ENCODE results near the gene ERVW-1.
"Not testable (repeated sequence)": the region's sequence is repeated elsewhere in the genome, so short reads cannot be mapped to it uniquely, and the experiment has no call there.

ERVW-1 gene

DNA sequence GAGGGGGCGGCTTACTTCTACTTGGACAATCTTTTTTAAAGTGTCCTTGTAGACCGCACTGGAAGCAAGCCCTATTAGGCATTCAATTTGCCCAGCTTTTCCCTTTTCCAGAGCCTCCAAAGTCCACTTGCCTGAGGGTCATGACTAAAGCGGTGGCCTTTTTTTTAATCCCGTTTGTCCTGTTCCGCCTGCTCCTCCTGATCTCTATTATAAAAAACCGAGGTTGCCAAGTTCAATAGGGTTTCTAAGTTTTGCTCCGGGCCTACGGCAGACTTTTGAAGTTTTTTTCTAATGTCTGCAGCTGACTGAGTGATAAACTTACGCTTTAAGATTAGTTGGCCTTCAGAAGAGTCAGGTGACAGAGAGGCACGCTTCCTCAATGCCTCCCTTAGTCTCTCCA is 3.8 kb downstream of the ERVW-1 start:
- DNase-seq (ENCODE audit: low spot score) = not testable (repeated sequence)

DNA sequence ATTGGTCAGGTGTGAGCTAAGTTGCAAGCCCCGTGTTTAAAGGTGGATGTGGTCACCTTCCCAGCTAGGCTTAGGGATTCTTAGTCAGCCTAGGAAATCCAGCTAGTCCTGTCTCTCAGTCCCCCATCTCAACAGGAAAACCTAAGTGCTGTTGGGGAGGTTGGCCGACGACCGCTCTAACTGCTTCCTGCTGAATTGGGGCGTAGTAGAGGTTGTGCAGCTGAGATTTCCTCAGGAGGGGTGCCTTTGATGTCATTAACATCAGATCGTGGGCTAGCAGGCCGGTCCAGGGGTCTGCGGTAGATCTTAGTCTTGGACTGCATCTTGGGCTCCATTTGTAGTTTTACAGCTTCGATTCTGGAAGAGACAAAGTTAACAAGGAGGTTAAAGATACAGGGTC is 9.2 kb downstream of the ERVW-1 start:
- not testable (repeated sequence) for DNase-seq (ENCODE audit: low spot score)

DNA sequence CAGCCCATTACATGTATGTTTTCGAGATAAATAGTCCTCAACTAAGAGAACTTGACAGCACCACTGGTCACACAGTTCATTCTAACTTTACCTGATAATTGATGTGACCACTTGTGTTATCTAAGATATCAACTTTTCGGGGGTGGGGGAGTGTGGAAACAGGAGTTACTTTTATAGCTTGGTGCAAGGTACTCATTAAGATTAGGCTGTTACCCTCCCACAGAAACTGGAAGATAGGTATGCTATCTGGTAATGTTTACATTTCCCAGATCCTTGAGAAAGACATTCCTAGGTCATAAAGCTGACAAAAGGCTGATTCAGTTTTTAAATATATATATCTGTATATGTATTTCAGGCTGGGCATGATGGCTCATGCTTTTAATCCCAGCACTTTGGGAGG is 11.1 kb downstream of the ERVW-1 start:
- no peak for DNase-seq (ENCODE audit: low spot score)

DNA sequence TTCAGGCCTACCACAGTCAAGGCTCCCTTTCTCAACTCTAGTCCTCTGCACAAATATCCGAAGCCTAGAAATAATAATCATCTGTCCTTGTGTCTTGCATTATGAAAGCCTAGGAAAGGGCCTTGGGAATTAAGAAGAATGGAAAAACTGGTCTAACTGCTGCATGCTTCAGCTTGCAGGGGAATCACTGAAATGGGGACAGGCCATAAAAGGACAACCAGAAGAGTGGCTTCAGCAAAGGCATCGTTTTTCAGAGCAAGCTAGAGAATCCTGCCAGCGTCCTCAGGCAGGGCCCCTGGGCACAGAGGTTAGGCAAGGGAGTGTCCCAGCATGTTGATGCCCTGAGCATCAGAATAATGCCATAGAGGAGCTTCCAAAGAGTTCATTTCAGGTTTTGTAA is 13.2 kb downstream of the ERVW-1 start:
- no peak for DNase-seq (ENCODE audit: low spot score)

DNA sequence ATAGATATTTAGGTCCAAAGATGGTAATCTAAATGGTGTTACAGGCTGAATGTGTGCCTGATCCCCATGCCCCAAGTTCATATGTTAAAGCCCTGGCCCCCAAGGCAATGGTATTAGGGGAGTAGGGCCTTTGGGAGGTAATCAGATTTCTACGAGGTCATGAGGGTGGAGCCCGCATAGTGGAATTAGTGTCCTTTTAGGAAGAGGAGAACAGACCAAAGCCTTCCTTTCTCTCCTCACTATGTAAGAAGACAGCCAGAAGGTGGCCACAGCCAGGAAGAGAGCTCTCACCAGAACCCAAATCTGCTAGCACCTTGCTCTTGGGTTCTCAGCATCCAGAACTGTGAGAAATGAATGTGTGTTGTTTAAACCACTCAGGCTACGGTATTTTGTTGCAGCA is 15.2 kb downstream of the ERVW-1 start:
- no peak for DNase-seq (ENCODE audit: low spot score)

DNA sequence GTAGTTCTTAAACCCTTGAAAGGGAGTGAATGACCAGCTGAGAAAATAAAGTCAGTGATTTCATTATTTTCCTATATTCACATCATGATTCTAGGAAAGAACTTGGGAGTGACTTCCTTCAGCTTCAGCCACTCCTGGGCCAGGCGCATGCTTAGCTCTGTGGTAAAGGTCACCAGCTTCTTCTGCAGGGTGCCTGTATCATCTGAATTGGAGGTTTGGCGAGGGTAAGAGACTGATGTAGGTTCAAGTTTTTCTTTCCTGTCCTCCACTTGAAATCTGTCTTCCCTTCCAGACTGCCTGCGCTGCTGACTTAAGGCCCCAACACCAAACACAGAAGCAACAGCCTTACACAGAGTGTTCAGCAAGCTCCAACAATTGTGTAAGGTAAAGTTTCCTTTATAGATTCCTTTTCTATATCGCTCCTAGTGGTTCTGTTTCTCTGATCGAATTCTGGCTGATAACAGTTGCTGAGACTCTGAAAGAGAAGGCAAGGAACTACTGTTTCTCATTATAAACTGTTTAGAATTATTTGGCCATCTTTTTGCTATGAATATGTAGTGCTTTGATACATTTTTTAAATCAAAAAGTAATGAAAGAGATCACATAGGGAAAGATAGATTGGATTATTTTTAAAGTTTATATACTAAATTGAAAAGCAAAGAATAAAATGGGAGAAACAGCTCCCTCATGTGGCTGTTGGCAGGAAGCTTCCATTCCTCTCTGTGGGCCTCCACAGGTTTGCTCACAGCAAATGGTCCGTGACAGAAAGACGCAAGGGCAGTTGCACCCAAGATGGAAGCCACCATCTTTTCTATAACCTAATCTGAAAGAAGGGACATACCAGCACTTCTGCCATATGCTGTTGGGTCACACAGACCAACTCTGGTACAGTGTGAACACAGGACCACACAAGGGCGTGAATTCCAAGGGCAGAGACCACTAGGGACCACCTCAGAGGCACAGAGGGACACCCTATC is 16.4 kb downstream of the ERVW-1 start:
- peak; percentile 21 for DNase-seq (ENCODE audit: low spot score)

DNA sequence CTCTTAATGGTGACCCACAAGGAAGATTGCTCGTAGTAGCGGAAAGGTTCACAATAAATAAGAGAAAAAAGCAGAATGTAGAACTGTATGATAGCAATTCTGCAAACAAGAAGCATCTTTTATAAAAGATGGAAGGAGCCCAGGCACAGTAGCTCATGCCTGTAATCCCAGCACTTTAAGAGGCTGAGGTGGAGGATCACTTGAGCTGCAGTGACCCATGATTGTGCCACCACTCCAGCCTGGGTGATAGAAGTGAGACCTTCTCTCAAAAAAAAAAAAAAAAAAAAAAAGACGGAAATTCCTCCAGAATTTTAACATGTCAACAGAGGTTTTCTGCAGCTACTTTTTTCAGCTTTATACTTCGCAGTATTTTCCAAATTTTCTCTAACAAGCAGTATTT is 17.2 kb downstream of the ERVW-1 start:
- DNase-seq (ENCODE audit: low spot score) = no peak

DNA sequence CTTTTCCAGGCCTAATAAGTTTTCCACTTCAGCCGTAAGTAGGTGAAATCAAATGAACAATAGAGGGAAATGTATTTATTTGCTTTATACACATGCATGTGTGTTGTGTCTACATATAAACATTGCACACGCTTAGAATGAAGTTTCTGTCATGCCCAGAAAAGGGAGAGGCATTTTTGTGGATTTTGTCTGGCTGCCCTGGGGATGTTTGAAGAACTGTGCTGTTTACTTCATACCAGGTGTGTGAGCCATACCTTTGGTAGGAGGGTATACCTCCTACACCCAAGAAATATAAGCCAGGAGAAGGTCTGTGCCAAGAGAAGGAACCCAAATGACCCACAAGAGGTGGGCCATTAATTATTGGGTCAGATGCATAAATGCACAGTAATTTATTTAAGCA is 17.6 kb downstream of the ERVW-1 start:
- DNase-seq (ENCODE audit: low spot score) = no peak

DNA sequence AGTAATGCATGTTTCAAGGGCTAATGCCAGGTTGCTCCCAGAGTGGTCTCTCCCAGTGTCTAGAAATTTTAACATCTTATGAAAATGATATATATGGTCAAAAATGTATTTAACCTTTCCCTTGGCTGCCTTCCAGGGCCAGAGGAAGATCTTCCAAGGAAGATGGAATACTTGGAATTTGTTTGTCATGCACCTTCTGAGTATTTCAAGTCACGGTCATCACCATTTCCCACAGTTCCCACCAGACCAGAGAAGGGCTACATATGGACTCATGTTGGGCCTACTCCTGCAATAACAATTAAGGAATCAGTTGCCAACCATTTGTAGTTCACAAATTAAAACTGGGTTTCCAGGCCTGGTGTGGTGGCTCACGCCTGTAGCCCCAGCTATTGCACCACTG is 21.5 kb downstream of the ERVW-1 start:
- DNase-seq (ENCODE audit: low spot score) = no peak

DNA sequence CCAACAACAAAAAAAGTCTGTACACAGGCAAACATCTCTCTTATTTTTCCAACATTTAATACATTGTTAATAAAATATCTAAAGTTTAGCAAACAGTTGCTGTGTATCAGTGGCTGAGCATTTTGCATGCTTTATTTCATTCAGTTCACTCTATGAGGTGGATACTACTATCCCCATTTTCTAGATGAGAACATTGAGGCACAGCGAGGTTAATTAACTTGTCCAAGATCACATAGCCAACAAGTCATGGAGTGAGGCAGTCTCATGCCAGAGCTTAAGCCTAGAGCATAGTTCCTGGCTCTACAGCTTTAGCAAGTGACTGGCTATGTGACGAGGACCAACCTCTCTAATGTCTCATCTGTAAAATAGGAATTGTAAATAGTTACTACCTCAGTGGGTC is 26.1 kb downstream of the ERVW-1 start:
- DNase-seq (ENCODE audit: low spot score) = no peak

DNA sequence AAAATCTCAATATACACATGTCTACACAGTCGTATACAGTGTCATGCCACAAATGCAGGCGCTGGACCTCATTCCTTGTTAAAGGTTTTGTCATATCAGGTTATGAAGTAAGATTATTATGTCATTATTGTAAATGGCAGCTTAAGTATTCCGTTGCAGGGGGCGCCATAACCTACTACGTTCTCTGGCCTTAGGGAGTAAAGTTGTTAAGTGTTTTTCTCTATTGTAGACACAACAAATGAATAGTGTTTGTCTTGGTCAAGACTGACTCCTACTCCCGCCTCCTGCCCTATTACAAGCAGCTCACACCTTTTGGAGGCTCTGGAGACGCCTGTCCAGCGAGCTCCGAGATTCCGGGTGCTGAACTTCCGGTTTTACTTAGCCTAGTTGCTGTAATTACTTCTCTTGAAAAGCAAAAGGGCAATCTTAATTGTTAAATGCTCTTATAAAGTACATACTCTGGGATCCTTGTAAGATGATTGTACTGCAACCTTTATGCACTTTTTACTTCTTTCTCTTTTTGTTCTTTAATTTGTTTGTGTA is 29.5 kb downstream of the ERVW-1 start:
- DNase-seq (ENCODE audit: low spot score) = peak; percentile 83

DNA sequence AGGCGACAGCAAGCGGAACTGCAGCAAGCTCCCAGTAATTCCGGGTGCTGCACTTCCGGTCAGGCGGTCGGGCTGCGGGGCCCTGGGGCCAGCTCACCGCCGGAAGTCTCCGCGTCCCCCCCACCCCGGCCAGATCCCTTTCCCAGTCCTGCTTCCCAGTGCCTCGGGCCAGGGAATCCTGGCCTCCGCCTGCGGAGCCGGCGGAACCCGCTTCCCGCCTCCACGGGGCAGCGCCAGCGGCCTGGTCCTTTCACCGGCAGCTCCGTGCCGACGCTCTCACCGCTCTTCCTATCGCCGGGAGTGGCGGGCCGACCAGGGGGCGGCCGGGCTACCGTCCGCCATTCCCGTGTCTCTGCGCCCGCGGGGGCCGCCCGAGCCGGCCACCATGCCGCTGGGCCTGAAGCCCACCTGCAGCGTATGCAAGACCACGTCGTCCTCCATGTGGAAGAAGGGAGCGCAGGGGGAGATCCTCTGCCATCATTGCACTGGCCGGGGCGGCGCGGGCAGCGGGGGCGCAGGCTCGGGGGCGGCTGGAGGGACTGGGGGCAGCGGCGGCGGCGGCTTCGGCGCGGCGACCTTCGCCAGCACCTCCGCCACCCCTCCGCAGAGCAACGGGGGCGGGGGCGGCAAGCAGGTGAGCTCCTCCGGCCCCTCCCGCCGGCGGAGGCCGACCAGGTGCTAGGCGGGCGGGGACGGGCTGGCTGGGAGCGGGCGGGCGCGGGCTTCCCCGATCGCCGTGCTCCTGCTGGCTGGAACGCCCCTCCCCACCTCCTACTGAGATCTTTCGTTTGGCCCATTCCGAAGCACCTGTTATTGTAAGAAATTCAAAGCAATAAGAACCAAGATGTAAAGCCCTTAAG is 30.2 kb downstream of the ERVW-1 start, which contains the start of gene GATAD1:
GATAD1 (plus strand) TSS at position 138 of the 860 bp plus-strand sequence; CDS start at position 386, 248 bp downstream.
- DNase-seq (ENCODE audit: low spot score) = peak; percentile 92

DNA sequence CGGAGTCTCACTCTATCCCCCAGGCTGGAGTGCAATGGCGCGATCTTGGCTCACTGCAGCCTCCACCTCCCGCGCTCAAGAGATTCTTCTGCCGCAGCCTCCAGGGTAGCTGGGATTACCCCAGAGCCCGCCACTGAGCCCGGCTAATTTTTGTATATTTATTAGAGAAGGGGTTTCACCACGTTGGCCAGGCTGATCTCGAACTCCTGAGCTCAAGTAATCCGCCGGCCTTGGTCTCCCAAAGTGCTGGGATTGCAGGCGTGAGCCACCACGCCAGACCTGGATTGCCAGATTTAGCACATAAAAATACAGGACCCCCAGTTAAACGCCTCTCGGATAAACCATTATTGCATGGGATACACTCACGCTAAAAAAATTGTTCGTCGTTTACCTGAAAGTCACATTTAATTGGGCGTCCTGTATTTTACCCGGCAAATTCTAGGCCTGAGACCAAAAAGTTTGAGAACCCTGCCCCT is 30.8 kb downstream of the ERVW-1 start:
- no peak for DNase-seq (ENCODE audit: low spot score)

DNA sequence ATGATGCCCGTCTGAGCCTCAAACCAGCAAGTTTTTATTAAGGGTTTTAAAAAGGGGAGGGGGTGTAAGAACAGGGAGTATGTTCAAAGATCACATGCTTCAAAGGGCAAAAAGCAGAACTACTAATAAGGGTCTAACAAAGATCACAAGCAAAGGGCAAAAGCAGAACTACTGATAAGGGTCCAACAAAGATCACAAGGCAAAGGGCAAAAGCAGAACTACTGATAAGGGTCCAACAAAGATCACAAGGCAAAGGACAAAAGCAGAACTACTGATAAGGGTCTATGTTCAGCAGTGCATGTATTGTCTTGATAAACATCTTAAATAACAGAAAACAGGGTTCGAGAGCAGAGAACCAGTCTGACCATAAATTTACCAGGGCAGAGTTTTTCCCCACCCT is 35.0 kb downstream of the ERVW-1 start:
- DNase-seq (ENCODE audit: low spot score) = not testable (repeated sequence)

DNA sequence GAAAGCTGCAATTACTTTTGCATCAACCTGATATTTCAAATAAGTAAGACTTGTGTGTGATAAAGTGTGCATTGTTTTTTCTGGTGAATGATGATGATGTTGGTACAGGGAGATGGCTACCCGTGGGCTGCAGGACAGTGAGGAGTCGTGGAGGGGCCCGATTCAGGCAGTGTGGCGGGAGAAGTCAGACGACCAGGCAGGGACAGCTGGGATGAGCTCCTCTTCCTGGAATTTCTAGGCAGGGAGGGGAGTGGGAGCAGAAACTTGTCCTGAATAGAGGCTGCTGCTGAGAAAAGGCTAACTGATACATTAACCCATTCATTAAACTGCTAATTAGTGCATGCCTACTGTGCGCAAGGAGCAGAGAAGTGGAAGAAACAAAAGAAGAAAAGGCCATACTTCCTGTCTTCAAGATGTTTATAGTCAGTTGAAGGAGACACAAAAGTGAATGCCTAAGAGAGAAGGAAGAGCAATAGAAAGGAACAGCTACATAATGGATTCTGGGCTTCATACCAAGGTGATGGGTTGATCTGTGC is 39.7 kb downstream of the ERVW-1 start:
- no peak for DNase-seq (ENCODE audit: low spot score)

DNA sequence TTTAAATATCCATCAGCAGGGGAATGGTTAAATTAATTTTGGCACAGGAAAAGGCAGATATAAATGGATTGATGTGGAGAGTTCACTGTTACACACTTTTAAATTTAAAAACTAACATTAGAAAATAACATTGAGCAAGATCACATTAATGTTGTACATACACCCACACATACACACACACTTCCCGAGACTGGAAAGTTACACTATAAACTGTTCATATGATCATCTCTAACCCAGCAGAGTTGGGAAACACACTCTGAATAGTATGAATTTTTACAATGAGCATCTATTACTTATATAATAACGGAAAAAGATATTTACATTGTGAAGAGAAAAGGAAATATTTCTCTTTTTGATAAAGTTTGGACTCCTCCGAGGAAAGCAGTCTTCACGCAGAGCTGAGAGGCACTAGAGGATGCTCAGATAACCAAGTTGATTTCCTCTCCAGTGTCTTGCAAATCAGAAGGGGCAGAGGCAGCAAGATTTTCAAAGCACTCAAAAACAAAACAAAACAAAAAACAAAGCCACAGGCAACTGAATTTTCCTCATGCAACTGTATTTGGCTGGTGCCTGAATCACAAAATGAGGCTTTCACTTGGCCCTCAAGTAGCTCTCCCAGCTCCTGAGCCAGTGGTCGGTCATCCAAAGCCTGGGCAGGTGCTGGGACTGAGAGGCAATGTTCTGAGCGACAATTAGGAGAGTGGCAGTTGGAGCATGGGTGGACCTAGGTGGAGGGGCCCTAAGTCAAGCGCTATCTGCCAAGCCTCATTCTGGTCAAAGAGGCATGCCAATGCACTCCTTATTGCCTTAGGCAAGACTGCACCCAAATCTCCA is 40.9 kb downstream of the ERVW-1 start:
- DNase-seq (ENCODE audit: low spot score) = no peak

DNA sequence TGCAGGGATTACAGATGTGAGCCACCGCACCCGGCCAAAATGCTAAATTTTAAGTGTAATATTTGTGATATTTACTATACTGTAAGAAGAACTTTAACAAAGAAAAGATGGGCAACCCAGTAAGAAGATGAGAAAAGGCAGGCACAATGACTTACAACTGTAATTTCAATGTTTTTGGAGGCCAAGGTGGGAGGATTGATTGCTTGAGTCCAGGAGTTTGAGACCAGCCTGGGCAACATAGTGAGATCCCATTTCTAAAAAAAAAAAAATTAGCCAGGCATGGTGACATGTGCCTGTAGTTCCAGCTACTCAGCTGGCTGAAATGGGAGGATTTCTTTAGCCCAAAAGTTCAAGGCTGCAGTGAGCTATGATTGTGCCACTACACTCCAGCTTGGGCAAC is 42.2 kb downstream of the ERVW-1 start:
- no peak for DNase-seq (ENCODE audit: low spot score)

DNA sequence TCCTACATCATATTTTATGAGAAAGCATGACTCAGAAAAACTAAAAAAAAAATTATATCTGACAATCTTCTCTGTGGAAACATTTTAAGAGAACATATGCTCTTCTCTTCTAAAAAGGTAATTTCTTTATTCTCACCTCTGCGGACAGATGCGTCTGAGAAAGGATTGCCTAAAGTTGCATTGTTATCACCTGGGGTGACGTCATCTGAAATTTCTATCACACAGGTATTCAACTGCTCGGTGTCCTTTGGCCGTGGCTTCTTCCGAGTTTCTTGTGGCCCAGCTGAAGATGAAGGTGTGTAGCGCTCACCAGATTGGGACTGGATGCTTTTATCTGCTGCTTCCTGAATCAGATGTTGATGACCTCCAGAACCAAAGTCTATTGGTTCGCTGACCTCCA is 44.7 kb downstream of the ERVW-1 start:
- DNase-seq (ENCODE audit: low spot score) = no peak

DNA sequence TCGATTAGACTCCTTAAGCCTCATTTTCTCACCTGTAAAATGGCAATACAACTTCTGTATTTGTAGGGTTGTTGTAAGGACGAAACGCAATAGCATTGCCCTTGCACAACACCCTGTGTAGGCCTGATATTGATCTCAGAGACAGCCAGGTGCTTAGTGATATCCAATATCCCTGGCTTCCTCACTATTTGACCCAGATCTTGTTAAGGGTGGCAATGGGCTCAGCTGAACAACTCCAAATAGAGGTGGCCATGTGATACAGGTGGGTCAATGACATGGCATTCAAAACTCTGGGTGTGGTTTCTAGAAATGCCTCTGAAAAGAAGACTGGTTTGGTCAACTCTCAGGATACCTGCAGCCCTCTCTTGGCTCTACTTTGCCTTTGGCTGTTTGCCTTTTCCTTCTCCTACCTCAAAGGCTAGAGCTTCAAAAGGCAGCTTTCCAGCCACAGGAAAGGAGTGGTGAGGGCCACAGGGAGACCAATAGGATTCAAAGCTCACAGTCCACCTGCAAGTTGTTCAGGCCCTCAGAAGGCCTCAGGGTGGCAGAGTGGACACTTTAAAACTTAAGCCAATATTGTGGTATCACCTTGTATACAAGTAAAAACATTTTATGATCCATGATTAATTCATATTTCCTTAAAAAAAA is 45.3 kb downstream of the ERVW-1 start:
- DNase-seq (ENCODE audit: low spot score) = no peak

DNA sequence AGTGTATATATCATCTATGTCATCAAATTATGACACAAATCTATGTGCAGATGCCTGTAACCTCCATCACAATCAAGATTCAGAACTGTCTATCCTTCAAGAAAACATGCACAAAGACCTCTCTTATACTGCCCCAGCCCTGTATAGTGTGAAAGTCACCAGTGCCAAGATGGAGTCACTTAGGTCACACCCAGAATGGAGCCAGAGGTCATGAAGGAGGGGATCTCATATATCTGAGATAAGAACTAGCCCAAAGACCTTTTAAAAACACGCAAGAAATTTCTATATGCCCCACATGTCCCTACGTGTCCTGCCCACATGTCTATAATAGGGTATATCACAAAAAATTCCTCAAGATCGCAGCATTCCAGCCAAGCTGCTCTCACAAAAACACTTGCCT is 50.6 kb downstream of the ERVW-1 start:
- no peak for DNase-seq (ENCODE audit: low spot score)
